NT2/D1 (cell line): Measurements from ENCODE around the gene SMIM43.

Experiments used
- SUZ12 ChIP-seq: IDR thresholded peaks from 2 replicates; pipeline ENCODE4 v1.6.1; 2011; ENCODE audit not compliant: insufficient read length, insufficient read depth; ENCODE audit errors: extremely low read depth
- YY1 ChIP-seq: IDR thresholded peaks from 2 replicates; pipeline ENCODE4 v1.6.1; 2011; ENCODE audit not compliant: insufficient read length, insufficient read depth
- ZNF274 ChIP-seq: IDR thresholded peaks from 2 replicates; pipeline ENCODE4 v1.6.1; 2011; ENCODE audit warnings: mild to moderate bottlenecking, low read depth, low read length

GRCh38 chr4:121796283-121796682 lies 31.3 kb upstream of the SMIM43 start:
- no peak for TF ChIP-seq SUZ12
- no peak for TF ChIP-seq ZNF274
- no peak for TF ChIP-seq YY1
